ENCODE measurements around the gene DDX18. TPM values are rescaled to one million over a fixed set of nuclear protein-coding genes. Genes with fewer than 3 reads are reported as not detected.

DDX18 gene
- total RNA-seq, 3 donors from 2014 or later, result 46.1 to 63.7 (median 50.8) TPM

DNA sequence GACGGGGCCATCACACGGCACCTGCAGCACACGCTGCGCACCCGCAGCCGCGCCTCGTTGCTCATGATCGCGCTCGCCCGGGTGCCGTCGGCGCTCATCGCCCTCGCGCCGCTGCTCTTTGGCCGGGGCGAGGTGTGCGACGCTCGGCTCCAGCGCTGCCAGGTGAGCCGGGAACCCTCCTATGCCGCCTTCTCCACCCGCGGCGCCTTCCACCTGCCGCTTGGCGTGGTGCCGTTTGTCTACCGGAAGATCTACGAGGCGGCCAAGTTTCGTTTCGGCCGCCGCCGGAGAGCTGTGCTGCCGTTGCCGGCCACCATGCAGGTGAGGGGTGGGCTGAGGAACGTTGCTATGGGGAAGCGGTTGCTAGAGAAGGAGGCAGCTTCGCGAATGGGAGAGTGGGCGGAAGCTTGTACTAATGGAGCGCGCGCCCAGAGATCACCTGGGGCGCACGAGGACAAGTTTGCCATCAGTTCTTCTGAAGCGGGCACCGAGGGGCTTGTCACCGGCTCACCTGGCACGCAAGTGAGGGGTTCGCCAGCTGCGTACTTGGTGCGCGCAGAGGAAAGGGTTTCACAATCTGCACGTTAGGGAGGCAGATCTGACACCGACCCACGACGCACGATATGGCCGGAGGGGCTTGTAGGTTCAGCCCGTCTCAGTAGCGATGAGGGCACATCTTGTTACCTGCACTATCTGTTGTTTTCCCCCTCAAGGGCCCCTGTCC lies 45.6 kb downstream of the DDX18 start:
- intact Hi-C loops (cut with DNase I; ENCODE audit: low total_unique reads), result no loop called here
- Histone ChIP-seq H3K27ac (no peak overlapping the region), H3K27me3 (peaks cover 0 to 12% of the 10 kb centered on the region in 2 donors), H3K9me3 (peaks cover 7 to 12% of the 10 kb centered on the region in 2 donors), H3K4me1 (no peaks in the 10 kb centered on the region), H3K4me3 (peak overlapping the region in 1 of 3 donors; percentile 52), H3K36me3 (no peaks in the 10 kb centered on the region)
- no peak for DNase-seq (ENCODE audit: low spot score in 2 of 2)
- TF ChIP-seq CTCF (IDR thresholded peaks at IDR 0.05), result no peak
- TF ChIP-seq POLR2A (IDR thresholded peaks at IDR 0.05), result no peak
- no peak for TF ChIP-seq POLR2AphosphoS5 (IDR thresholded peaks at IDR 0.05)

DNA sequence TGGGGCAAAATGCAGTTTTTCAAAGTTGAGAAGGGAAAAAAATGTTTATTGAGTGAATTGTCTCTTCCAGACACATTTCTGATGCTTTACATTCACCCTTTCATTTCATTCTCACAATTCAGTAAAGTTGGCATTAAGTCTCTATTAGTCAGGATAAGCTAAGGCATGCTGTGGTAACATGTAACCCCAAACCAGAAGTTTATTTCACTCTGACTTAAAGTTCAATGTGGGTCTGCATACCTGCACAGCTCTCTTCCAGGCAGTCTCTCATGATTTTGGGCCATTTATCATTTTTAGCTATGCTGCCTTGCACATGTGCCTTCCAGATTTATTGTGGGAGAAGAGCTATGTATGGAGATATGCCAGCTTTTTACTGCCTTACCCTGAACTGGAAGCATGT lies 48.0 kb downstream of the DDX18 start:
- TF ChIP-seq POLR2AphosphoS5 (IDR thresholded peaks at IDR 0.05) (no peak), CTCF (IDR thresholded peaks at IDR 0.05) (no peak), POLR2A (IDR thresholded peaks at IDR 0.05) (no peak)
- Histone ChIP-seq H3K27ac (no peak overlapping the region), H3K9me3 (peaks cover 7 to 12% of the 10 kb centered on the region in 2 donors), H3K4me3 (no peak overlapping the region), H3K4me1 (no peaks in the 10 kb centered on the region), H3K27me3 (peaks cover 0 to 12% of the 10 kb centered on the region in 2 donors), H3K36me3 (no peaks in the 10 kb centered on the region)
- intact Hi-C loops (cut with DNase I; ENCODE audit: low total_unique reads), result no loop called here
- no peak for DNase-seq (ENCODE audit: low spot score in 2 of 2)

DNA sequence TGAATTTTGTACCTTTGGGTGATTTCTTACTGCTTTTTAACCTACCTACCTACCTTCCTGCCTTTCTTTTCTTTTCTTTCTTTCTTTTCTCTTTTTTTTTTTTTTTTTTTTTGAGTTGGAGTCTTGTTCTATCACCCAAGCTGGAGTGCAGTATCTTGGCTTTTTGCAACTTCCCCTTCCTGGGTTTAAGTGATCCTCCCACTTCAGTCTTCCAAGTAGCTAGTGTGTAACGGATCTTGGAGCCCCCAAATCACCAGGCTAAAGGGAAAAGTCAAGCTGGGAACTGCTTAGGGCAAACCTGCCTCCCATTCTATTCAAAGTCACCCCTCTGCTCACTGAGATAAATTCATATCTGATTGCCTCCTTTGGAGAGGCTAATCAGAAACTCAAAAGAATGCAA lies 61.3 kb downstream of the DDX18 start:
- intact Hi-C loops (cut with DNase I; ENCODE audit: low total_unique reads), result no loop called here
- DNase-seq (ENCODE audit: low spot score in 2 of 2), result no peak
- Histone ChIP-seq H3K4me3 (no peak overlapping the region), H3K27ac (no peak overlapping the region), H3K27me3 (no peaks in the 10 kb centered on the region), H3K9me3 (no peaks in the 10 kb centered on the region), H3K36me3 (no peaks in the 10 kb centered on the region), H3K4me1 (no peaks in the 10 kb centered on the region)
- no peak for TF ChIP-seq CTCF (IDR thresholded peaks at IDR 0.05)
- no peak for TF ChIP-seq POLR2AphosphoS5 (IDR thresholded peaks at IDR 0.05)
- TF ChIP-seq POLR2A (IDR thresholded peaks at IDR 0.05), result no peak

- H3K36me3 ChIP-seq, result no peaks in the 10 kb centered on the region
- H3K9me3 ChIP-seq, result no peaks in the 10 kb centered on the region
- no peak overlapping the region for H3K27ac ChIP-seq
- no peaks in the 10 kb centered on the region for H3K4me1 ChIP-seq
- no peak for DNase-seq (ENCODE audit: low spot score in 2 of 2)
- no peaks in the 10 kb centered on the region for H3K27me3 ChIP-seq
- intact Hi-C loops (cut with DNase I; ENCODE audit: low total_unique reads), result no loop called here
- H3K4me3 ChIP-seq, result no peak overlapping the region
- no peak for TF ChIP-seq POLR2A (IDR thresholded peaks at IDR 0.05)
- TF ChIP-seq CTCF (IDR thresholded peaks at IDR 0.05), result no peak
- no peak for TF ChIP-seq POLR2AphosphoS5 (IDR thresholded peaks at IDR 0.05)
Observed at GRCh38 chr2:117879003-117879402, 64.5 kb downstream of the DDX18 start.

Other genes with a start within 250 kb of the DDX18 start
- 10 to 100 TPM; 25.6 to 33.1 (median 32.9) TPM for gene CCDC93, start 199.4 kb downstream of the DDX18 start, total RNA-seq

Data from breast epithelium (tissue), 4 donors.